Measurements from ENCODE around the gene CNNM2. TPM values are rescaled to one million over a fixed set of nuclear protein-coding genes. Genes with fewer than 3 reads are reported as not detected.

Gene CNNM2
- total RNA-seq, 1 donor from 2014 or later: 3.9 TPM

DNA sequence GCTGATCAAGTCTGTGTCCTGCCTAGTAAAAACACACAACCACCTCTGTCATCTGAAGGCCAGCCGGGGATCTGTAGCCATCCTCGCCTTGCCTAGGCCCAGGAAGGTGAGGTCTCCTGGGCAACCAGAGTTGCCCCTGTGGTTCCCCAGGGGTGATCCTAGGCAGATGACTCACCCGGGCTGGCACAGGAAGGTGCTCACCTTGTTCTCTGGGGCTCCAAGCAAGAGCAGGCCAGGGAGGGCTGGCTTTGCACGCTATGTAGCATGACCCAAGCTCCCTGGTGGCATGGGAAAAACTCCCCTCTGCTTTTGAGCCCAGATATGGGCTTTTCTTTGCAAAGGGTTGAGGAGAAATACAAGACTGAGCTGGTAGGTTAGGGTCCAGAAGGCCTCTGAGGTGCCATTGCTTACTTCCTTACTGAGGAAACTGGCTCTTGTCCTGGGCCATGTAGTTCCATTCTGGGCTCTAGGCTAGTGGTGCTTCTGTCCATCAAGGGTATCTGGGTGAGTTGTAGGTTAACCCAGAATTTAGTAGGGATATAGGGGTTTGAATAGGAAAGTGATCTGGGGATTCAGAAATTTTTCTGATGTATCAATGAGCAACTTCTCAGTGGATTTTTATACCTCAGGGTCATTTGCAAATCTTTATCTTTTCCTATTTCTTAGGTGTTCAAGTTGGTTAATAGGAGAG lies 162.9 kb downstream of the CNNM2 start:
- TF ChIP-seq, protein P1, sequence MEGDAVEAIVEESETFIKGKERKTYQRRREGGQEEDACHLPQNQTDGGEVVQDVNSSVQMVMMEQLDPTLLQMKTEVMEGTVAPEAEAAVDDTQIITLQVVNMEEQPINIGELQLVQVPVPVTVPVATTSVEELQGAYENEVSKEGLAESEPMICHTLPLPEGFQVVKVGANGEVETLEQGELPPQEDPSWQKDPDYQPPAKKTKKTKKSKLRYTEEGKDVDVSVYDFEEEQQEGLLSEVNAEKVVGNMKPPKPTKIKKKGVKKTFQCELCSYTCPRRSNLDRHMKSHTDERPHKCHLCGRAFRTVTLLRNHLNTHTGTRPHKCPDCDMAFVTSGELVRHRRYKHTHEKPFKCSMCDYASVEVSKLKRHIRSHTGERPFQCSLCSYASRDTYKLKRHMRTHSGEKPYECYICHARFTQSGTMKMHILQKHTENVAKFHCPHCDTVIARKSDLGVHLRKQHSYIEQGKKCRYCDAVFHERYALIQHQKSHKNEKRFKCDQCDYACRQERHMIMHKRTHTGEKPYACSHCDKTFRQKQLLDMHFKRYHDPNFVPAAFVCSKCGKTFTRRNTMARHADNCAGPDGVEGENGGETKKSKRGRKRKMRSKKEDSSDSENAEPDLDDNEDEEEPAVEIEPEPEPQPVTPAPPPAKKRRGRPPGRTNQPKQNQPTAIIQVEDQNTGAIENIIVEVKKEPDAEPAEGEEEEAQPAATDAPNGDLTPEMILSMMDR (IDR thresholded peaks at IDR 0.05; ENCODE audit: insufficient read depth, low read length, severe bottlenecking): no peak
- H3K36me3 ChIP-seq (ENCODE audit: control insufficient read depth, insufficient read depth, low read length): peaks cover 1% of the 10 kb centered on the region
- no peak for FAIRE-seq
- peak; percentile 30 for DNase-seq (ENCODE audit: low read depth)
- no peak overlapping the region for H3K4me3 ChIP-seq (ENCODE audit: low read depth, low read length)
- H3K27me3 ChIP-seq (ENCODE audit: control insufficient read depth, insufficient read depth, low read length): no peaks in the 10 kb centered on the region

DNA sequence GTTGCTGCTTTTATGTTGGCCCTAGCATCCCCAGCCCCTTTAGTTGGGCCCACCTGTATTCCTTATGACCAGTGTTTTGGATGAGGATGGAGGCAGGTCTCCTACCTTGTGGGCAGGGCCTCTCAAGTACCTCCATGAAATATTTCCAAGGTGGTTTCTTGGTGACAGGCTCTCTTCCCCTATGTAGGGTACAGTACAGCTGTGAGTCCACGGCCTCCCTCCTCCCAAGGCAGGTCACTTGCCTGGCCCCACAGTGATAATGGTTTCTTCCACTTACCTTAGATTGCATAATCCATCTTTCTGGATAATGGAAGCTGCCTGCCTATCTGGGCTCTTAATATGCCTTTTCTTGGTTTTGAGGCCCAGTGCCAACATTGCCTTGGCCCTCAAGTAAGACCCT lies 164.6 kb downstream of the CNNM2 start:
- FAIRE-seq (peak; percentile 55), DNase-seq (ENCODE audit: low read depth) (no peak)
- TF ChIP-seq, protein P1 (IDR thresholded peaks at IDR 0.05; ENCODE audit: insufficient read depth, low read length, severe bottlenecking): no peak
- peaks cover 1% of the 10 kb centered on the region for H3K36me3 ChIP-seq (ENCODE audit: control insufficient read depth, insufficient read depth, low read length)
- H3K4me3 ChIP-seq (ENCODE audit: low read depth, low read length): no peak overlapping the region
- no peaks in the 10 kb centered on the region for H3K27me3 ChIP-seq (ENCODE audit: control insufficient read depth, insufficient read depth, low read length)

DNA sequence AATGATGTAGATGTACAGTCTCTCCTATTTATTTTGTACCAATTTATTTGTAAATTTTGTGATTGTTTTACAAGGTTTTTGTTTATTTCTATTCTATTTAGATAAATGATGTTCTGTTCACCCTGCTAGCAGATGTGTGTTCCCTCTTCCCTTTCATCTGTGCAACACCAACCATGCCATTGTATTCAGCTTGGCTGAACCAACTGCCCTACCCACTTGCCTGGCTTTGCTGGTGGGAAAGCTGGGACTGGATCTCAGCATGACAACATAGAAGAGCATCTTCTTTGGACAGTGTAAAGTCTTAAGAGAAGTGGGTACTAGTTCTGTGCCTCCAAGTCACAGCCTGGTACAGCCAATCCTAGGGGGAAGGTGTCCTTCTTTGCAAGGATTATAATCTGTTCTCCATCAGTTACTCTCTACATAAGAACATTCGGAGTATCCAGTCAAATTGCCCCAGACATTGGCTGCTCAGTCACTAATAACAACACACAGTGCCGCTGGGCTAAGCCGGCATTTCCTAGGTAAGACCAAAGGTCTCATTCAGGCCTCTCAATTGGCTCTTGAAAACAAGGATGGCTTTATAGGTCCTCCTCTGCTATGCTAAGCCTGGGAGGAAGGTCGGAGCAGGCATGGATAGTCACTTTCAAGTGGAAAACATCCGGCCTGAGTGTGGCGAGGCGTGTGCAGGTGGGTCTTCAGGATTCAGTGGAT lies 165.3 kb downstream of the CNNM2 start:
- TF ChIP-seq, protein P1 (IDR thresholded peaks at IDR 0.05; ENCODE audit: insufficient read depth, low read length, severe bottlenecking): no peak
- Histone ChIP-seq H3K4me3 (ENCODE audit: low read depth, low read length) (no peak overlapping the region), H3K36me3 (ENCODE audit: control insufficient read depth, insufficient read depth, low read length) (peaks cover 1% of the 10 kb centered on the region), H3K27me3 (ENCODE audit: control insufficient read depth, insufficient read depth, low read length) (no peaks in the 10 kb centered on the region)
- DNase-seq (ENCODE audit: low read depth): no peak
- no peak for FAIRE-seq

DNA sequence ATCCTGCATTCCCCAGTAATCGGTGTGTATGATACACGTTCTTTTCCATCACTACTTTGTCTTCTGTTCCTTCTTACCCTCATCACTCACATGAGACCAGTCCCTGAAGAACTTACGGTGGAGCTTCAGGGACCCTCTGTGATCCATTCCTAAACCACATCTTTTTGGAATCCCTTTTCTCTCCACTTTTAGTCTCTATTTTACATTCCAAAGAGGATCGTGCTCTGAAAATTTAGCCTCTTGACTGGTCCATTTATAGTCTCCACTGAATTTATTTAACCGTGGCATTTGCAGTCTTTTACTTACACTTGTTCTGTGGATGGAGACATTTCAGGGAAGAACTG lies 165.9 kb downstream of the CNNM2 start:
- TF ChIP-seq, protein P1 (IDR thresholded peaks at IDR 0.05; ENCODE audit: insufficient read depth, low read length, severe bottlenecking): no peak
- H3K36me3 ChIP-seq (ENCODE audit: control insufficient read depth, insufficient read depth, low read length): peaks cover 1% of the 10 kb centered on the region
- H3K4me3 ChIP-seq (ENCODE audit: low read depth, low read length): no peak overlapping the region
- no peaks in the 10 kb centered on the region for H3K27me3 ChIP-seq (ENCODE audit: control insufficient read depth, insufficient read depth, low read length)
- FAIRE-seq: no peak
- no peak for DNase-seq (ENCODE audit: low read depth)

DNA sequence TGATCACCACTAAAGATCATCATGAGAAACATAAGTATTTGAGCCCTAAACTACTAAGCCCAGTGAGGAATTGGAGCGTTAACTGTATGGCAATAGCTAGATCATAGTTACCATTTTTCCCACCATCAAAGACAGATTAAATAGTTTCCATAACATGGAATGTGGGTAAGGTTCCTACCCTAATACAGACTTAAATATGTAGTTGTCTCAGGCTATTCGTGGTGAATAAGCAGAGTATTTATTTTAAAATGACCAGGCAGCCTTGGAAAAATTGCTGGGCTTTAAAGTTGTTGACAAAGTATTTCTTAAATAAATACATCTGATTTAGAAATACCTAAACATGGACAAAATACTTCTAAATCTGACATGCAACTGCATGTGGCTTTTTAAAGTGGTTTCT lies 168.2 kb downstream of the CNNM2 start:
- no peak overlapping the region for H3K4me3 ChIP-seq (ENCODE audit: low read depth, low read length)
- FAIRE-seq: no peak
- H3K36me3 ChIP-seq (ENCODE audit: control insufficient read depth, insufficient read depth, low read length): peaks cover 5% of the 10 kb centered on the region
- TF ChIP-seq, protein P1 (IDR thresholded peaks at IDR 0.05; ENCODE audit: insufficient read depth, low read length, severe bottlenecking): no peak
- no peak for DNase-seq (ENCODE audit: low read depth)
- H3K27me3 ChIP-seq (ENCODE audit: control insufficient read depth, insufficient read depth, low read length): no peaks in the 10 kb centered on the region
